A673 (cell line): ENCODE data around the gene ITGA6.

Source experiments
- EZH2 ChIP-seq: fragments of 200-600 bp; sonication (generic); IDR thresholded peaks from 2 replicates; pipeline ENCODE4 v1.6.1; 2017; ENCODE audit warnings: borderline replicate concordance, low read depth, mild to moderate bottlenecking, mixed read lengths, antibody characterized with exemption, low read length; ENCODE audit not compliant: poor library complexity, severe bottlenecking
- TF ChIP-seq, protein P1 (sequence below): fragments of 300-800, 200-600 bp; sonication (generic); conservative IDR thresholded peaks from 2 replicates; pipeline ENCODE4 v1.5.1; 2017; ENCODE audit warnings: low read depth, mild to moderate bottlenecking, antibody characterized with exemption, low read length, moderate library complexity, mixed read lengths

DNA sequence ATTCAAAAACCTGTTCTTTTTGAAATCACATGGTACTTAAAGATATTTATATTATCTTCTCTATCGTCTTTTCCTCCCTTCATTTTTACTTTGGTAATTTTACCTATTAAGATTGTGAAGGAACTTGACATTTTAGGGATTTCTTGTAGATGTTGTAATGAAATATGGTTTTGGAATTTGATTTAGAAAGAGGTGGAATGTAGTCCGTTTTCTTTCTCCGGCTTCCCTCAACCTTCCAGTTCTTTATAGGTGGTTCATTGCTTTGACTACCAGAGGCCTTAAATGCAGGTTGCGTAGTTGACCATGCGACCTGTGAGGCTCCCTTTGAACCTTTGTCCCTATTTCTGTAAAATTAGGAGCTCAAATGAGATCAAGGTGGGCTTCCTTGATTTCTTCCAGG lies 24.5 kb downstream of the ITGA6 start:
- TF ChIP-seq, protein P1, sequence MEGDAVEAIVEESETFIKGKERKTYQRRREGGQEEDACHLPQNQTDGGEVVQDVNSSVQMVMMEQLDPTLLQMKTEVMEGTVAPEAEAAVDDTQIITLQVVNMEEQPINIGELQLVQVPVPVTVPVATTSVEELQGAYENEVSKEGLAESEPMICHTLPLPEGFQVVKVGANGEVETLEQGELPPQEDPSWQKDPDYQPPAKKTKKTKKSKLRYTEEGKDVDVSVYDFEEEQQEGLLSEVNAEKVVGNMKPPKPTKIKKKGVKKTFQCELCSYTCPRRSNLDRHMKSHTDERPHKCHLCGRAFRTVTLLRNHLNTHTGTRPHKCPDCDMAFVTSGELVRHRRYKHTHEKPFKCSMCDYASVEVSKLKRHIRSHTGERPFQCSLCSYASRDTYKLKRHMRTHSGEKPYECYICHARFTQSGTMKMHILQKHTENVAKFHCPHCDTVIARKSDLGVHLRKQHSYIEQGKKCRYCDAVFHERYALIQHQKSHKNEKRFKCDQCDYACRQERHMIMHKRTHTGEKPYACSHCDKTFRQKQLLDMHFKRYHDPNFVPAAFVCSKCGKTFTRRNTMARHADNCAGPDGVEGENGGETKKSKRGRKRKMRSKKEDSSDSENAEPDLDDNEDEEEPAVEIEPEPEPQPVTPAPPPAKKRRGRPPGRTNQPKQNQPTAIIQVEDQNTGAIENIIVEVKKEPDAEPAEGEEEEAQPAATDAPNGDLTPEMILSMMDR = no peak
- TF ChIP-seq EZH2 = no peak
